Measurements from ENCODE around the gene OSTM1.

- TF ChIP-seq CTCF (IDR thresholded peaks at IDR 0.05) (no peak), POLR2A (IDR thresholded peaks at IDR 0.05) (no peak)
These were observed 16.7 kb upstream of the OSTM1 start for GRCh38 chr6:108091288-108091687.

All from testis (tissue), 2 donors.